ENCODE results near the gene MEX3C. TPM values are rescaled to one million over a fixed set of nuclear protein-coding genes. Genes with fewer than 3 reads are reported as not detected.

Gene MEX3C
- total RNA-seq, 4 donors from 2014 or later: 31.6 to 42.0 (median 37.6) TPM

DNA sequence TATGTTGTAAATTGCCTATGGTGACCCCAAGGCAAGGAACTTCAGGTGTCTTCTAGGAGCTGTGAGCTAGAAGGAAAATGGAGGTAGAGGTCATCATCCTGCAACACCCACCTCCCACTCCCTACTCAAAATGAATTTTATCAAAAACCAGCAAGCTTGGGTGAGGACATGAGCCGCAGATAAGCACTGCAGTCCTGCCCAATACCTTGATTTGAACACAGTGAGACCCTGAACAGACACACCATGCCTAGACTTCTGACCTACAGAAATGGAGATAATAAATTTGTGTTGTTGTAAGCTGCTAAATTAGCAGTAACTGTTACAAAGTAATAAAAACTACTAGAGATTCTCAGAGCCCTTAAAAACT is 13.4 kb downstream of the MEX3C start:
- H3K36me3 ChIP-seq: no peaks in the 10 kb centered on the region
- H3K4me1 ChIP-seq: peaks cover 15% of the 10 kb centered on the region
- TF ChIP-seq, protein P1, sequence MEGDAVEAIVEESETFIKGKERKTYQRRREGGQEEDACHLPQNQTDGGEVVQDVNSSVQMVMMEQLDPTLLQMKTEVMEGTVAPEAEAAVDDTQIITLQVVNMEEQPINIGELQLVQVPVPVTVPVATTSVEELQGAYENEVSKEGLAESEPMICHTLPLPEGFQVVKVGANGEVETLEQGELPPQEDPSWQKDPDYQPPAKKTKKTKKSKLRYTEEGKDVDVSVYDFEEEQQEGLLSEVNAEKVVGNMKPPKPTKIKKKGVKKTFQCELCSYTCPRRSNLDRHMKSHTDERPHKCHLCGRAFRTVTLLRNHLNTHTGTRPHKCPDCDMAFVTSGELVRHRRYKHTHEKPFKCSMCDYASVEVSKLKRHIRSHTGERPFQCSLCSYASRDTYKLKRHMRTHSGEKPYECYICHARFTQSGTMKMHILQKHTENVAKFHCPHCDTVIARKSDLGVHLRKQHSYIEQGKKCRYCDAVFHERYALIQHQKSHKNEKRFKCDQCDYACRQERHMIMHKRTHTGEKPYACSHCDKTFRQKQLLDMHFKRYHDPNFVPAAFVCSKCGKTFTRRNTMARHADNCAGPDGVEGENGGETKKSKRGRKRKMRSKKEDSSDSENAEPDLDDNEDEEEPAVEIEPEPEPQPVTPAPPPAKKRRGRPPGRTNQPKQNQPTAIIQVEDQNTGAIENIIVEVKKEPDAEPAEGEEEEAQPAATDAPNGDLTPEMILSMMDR (IDR thresholded peaks at IDR 0.05): no peak
- no peak for TF ChIP-seq POLR2AphosphoS5 (IDR thresholded peaks at IDR 0.05)
- TF ChIP-seq EP300 (IDR thresholded peaks at IDR 0.05): no peak
- no peak for TF ChIP-seq POLR2A (IDR thresholded peaks at IDR 0.05)
- H3K9me3 ChIP-seq: no peaks in the 10 kb centered on the region
- WGBS: 100% methylated on average over 1 of the region's 1 CpG
- no peaks in the 10 kb centered on the region for H3K27me3 ChIP-seq
- H3K27ac ChIP-seq: no peak overlapping the region
- H3K4me3 ChIP-seq: no peak overlapping the region
- DNase-seq (ENCODE audit: low spot score in 2 of 2): no peak

DNA sequence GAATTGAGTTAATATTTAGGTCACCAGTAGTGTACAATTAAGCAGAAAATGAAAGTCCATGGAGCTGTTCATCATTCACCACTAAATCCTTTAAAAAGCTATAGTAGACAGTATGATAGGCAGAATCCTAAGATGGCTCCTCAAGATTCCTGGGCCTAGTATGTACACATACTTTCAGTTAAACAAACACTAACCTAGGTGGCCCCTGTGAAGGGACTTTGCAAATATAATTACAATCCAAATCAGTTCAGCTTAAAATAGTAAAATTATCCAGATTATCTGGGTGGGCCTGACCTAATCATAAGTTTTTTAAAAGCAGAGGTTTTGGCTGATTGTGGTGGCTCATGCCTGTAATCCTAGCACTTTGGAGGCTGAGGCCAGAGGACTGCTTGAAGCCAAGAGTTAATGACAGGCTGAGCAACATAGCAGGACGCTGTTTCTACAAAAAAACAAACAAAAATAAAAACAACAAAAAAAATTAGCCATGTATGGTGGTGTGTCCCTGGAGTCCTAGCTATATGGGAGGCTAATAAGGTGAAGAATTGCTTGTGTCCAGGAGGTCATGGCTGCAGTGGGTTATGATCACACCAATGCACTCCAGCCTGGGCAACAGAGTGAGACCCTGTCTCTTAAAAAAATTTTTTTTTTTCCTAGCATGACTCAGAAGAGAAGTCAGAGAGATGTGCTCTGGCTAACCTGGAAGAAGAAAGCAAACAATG is 13.9 kb downstream of the MEX3C start:
- no peak for DNase-seq (ENCODE audit: low spot score in 2 of 2)
- TF ChIP-seq, protein P1 (IDR thresholded peaks at IDR 0.05): no peak
- no peak for TF ChIP-seq POLR2A (IDR thresholded peaks at IDR 0.05)
- no peak for TF ChIP-seq EP300 (IDR thresholded peaks at IDR 0.05)
- no peak for TF ChIP-seq POLR2AphosphoS5 (IDR thresholded peaks at IDR 0.05)
- 90% methylated on average over 1 of the region's 1 CpG for WGBS
- no peaks in the 10 kb centered on the region for H3K36me3 ChIP-seq
- H3K4me1 ChIP-seq: peaks cover 15% of the 10 kb centered on the region
- H3K9me3 ChIP-seq: no peaks in the 10 kb centered on the region
- H3K27me3 ChIP-seq: no peaks in the 10 kb centered on the region
- H3K27ac ChIP-seq: no peak overlapping the region
- no peak overlapping the region for H3K4me3 ChIP-seq

DNA sequence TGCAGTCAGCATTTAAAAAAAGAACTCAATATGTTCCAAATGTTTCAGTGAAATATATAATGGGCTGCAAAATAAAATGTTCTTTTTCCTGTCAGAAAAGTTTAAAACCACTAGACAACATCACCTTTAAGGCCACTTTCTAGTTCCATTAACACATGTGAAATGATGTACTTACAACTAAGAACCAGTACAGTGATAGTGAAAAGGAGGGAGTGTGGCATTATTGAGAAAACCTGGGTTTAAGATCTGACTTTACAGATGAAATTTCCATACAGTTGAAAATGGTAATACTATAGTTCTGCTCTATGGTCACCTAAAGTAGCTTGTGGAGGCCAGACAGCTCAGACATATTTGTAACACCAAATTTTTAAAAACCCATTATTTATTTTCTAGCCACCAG is 14.7 kb downstream of the MEX3C start:
- H3K9me3 ChIP-seq: no peaks in the 10 kb centered on the region
- no peak for DNase-seq (ENCODE audit: low spot score in 2 of 2)
- TF ChIP-seq, protein P1 (IDR thresholded peaks at IDR 0.05): no peak
- TF ChIP-seq EP300 (IDR thresholded peaks at IDR 0.05) (no peak), POLR2AphosphoS5 (IDR thresholded peaks at IDR 0.05) (no peak), POLR2A (IDR thresholded peaks at IDR 0.05) (no peak)
- no peaks in the 10 kb centered on the region for H3K36me3 ChIP-seq
- no peak overlapping the region for H3K4me3 ChIP-seq
- H3K4me1 ChIP-seq: peaks cover 9% of the 10 kb centered on the region
- H3K27me3 ChIP-seq: no peaks in the 10 kb centered on the region
- no peak overlapping the region for H3K27ac ChIP-seq

DNA sequence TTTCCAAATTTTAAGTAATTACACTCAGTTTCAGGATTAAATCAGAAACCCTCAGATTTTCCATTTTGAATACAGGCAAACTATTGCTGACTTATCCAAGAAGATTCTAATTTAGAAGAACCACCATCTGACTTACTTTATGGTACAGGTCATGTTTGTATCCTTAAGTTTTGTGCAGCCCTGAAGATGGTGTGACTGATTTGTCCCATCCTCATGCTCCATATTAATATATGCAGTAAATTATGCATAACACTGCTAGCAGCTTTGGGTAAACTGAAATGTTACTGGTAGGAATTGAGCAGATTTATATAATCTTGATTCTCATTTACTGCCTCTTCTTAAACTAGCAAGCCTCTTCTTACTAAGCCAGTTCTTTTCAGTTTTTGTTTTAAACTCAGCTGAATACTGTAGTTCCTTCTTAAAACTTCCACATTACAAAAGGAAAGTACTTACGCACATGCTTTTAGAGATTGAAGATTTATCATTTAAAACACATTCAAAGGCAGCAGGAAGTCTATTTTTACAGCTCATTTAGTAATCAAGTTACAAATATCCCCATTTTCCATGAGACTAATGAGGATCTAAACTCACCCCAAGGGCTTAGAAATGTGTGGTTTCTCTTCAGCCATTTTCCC is 25.7 kb downstream of the MEX3C start:
- H3K27ac ChIP-seq: no peak overlapping the region
- no peak for DNase-seq (ENCODE audit: low spot score in 2 of 2)
- no peaks in the 10 kb centered on the region for H3K27me3 ChIP-seq
- WGBS: 72% methylated on average over 1 of the region's 1 CpG
- no peaks in the 10 kb centered on the region for H3K9me3 ChIP-seq
- TF ChIP-seq, protein P1 (IDR thresholded peaks at IDR 0.05): no peak
- no peak for TF ChIP-seq POLR2A (IDR thresholded peaks at IDR 0.05)
- no peak for TF ChIP-seq EP300 (IDR thresholded peaks at IDR 0.05)
- TF ChIP-seq POLR2AphosphoS5 (IDR thresholded peaks at IDR 0.05): no peak
- H3K4me1 ChIP-seq: no peaks in the 10 kb centered on the region
- H3K4me3 ChIP-seq: no peak overlapping the region
- H3K36me3 ChIP-seq: peaks cover 10% of the 10 kb centered on the region

DNA sequence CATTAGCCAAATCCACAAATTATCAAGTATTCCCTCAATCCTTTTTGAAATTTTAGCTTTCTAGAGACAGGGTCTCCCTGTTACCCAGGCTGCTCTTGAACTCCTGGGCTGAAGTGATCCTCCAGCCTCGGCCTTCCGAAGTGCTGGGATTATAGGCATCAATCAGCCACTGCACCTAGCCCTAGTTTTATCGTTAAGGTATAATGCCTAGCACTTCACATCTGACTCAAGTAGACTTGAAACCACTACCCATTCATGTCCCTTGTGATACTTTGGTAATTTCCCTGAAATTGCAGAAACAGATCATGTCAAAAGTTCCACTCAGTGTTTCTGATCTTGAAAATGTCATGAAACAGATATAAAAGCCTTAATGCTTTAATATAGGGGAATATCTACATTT is 26.3 kb downstream of the MEX3C start:
- Histone ChIP-seq H3K9me3 (no peaks in the 10 kb centered on the region), H3K36me3 (peaks cover 4% of the 10 kb centered on the region), H3K27ac (no peak overlapping the region), H3K4me1 (no peaks in the 10 kb centered on the region), H3K4me3 (no peak overlapping the region), H3K27me3 (no peaks in the 10 kb centered on the region)
- WGBS: 93% methylated on average over 3 of the region's 3 CpGs
- TF ChIP-seq, protein P1 (IDR thresholded peaks at IDR 0.05): no peak
- TF ChIP-seq POLR2A (IDR thresholded peaks at IDR 0.05) (no peak), EP300 (IDR thresholded peaks at IDR 0.05) (no peak), POLR2AphosphoS5 (IDR thresholded peaks at IDR 0.05) (no peak)
- no peak for DNase-seq (ENCODE audit: low spot score in 2 of 2)
